Memory B cell (primary cell): ENCODE data around the gene NANOS1.
"Not testable (repeated sequence)": the region's sequence is repeated elsewhere in the genome, so short reads cannot be mapped to it uniquely, and the experiment has no call there.

Source experiments
- ATAC-seq: fragments of 150-1000 bp; cut with Tn5 transposase; 2 replicates; pipeline ENCODE4 v1.10.0; 2021; ENCODE audit warnings: low read depth, mild to moderate bottlenecking, moderate library complexity
- DNase-seq, 2 donors: peaks; one replicate each; pipeline ENCODE4 v3.0.0; 2022; ENCODE audit warnings: low spot score in 2 of 2
- H3K27ac Mint-ChIP-seq: one replicate; pipeline ENCODE4 v1.8.0; 2022; ENCODE audit warnings: mild to moderate bottlenecking, moderate library complexity, mixed read lengths
- H3K27me3 Mint-ChIP-seq: one replicate; pipeline ENCODE4 v1.8.0; 2022; ENCODE audit warnings: mixed read lengths
- H3K36me3 Mint-ChIP-seq: one replicate; pipeline ENCODE4 v1.8.0; 2022; ENCODE audit warnings: mild to moderate bottlenecking, mixed read lengths
- H3K4me1 Mint-ChIP-seq: one replicate; pipeline ENCODE4 v1.8.0; 2022; ENCODE audit warnings: mixed read lengths
- H3K4me3 Mint-ChIP-seq: one replicate; pipeline ENCODE4 v1.8.0; 2022; ENCODE audit warnings: mild to moderate bottlenecking, moderate library complexity, mixed read lengths
- H3K9me3 Mint-ChIP-seq: one replicate; pipeline ENCODE4 v1.8.0; 2022; ENCODE audit warnings: mixed read lengths

Gene NANOS1

GRCh38 chr10:119026301-119027110, 3.0 kb upstream of the NANOS1 start:
- H3K4me3 Mint-ChIP-seq = no peak overlapping the region
- no peak for DNase-seq
- no peak for ATAC-seq
- H3K9me3 Mint-ChIP-seq = no peaks in the 10 kb centered on the region
- H3K27me3 Mint-ChIP-seq = no peaks in the 10 kb centered on the region
- H3K36me3 Mint-ChIP-seq = no peaks in the 10 kb centered on the region
- H3K4me1 Mint-ChIP-seq = peaks cover 10% of the 10 kb centered on the region
- H3K27ac Mint-ChIP-seq = no peak overlapping the region

- H3K4me1 Mint-ChIP-seq = peaks cover 19% of the 10 kb centered on the region
- not testable (repeated sequence) for ATAC-seq, H3K27me3 Mint-ChIP-seq, H3K36me3 Mint-ChIP-seq, H3K9me3 Mint-ChIP-seq, DNase-seq
- H3K27ac Mint-ChIP-seq = peak overlapping the region; percentile 38
- peak overlapping the region; percentile 89 for H3K4me3 Mint-ChIP-seq
Observed at GRCh38 chr10:119028445-119028899, 1.0 kb upstream of the NANOS1 start.

- peak; percentile 52 for ATAC-seq
- Mint-ChIP-seq H3K9me3 (no peaks in the 10 kb centered on the region), H3K4me3 (peak overlapping the region; percentile 89), H3K27ac (no peak overlapping the region), H3K36me3 (peaks cover 8% of the 10 kb centered on the region), H3K4me1 (peaks cover 19% of the 10 kb centered on the region), H3K27me3 (no peaks in the 10 kb centered on the region)
- peak; percentile 52 to 56 for DNase-seq
Observed at GRCh38 chr10:119028900-119029612, 458 bp upstream of the NANOS1 start.

- H3K27me3 Mint-ChIP-seq = no peaks in the 10 kb centered on the region
- H3K27ac Mint-ChIP-seq = no peak overlapping the region
- ATAC-seq = peak; percentile 77
- H3K36me3 Mint-ChIP-seq = peaks cover 15% of the 10 kb centered on the region
- H3K9me3 Mint-ChIP-seq = no peaks in the 10 kb centered on the region
- H3K4me3 Mint-ChIP-seq = peak overlapping the region; percentile 78
- peak; percentile 39 to 57 for DNase-seq
- H3K4me1 Mint-ChIP-seq = peaks cover 19% of the 10 kb centered on the region
Observed at GRCh38 chr10:119030421-119031250, 1.1 kb downstream of the NANOS1 start.

GRCh38 chr10:119031496-119032059, 2.1 kb downstream of the NANOS1 start:
- H3K4me1 Mint-ChIP-seq = peaks cover 19% of the 10 kb centered on the region
- no peak overlapping the region for H3K27ac Mint-ChIP-seq

GRCh38 chr10:119039161-119039560, 9.6 kb downstream of the NANOS1 start:
- H3K36me3 Mint-ChIP-seq = peaks cover 57% of the 10 kb centered on the region
- ATAC-seq = no peak

More at GRCh38 chr10:119031496-119032059, 2.1 kb downstream of the NANOS1 start:
- no peaks in the 10 kb centered on the region for H3K27me3 Mint-ChIP-seq
- ATAC-seq = no peak
- peaks cover 17% of the 10 kb centered on the region for H3K36me3 Mint-ChIP-seq
- no peak overlapping the region for H3K4me3 Mint-ChIP-seq
- no peaks in the 10 kb centered on the region for H3K9me3 Mint-ChIP-seq
- DNase-seq = no peak

GRCh38 chr10:119041326-119041725, 11.8 kb downstream of the NANOS1 start:
- DNase-seq (no peak), ATAC-seq (no peak)
- peaks cover 60% of the 10 kb centered on the region for H3K36me3 Mint-ChIP-seq
- H3K9me3 Mint-ChIP-seq = no peaks in the 10 kb centered on the region
- H3K4me3 Mint-ChIP-seq = no peak overlapping the region
- peaks cover 6% of the 10 kb centered on the region for H3K4me1 Mint-ChIP-seq
- H3K27me3 Mint-ChIP-seq = no peaks in the 10 kb centered on the region
- no peak overlapping the region for H3K27ac Mint-ChIP-seq

More at GRCh38 chr10:119039161-119039560, 9.6 kb downstream of the NANOS1 start:
- no peak overlapping the region for H3K4me3 Mint-ChIP-seq
- H3K27ac Mint-ChIP-seq = no peak overlapping the region
- peaks cover 6% of the 10 kb centered on the region for H3K4me1 Mint-ChIP-seq
- no peaks in the 10 kb centered on the region for H3K27me3 Mint-ChIP-seq
- DNase-seq = no peak
- no peaks in the 10 kb centered on the region for H3K9me3 Mint-ChIP-seq

GRCh38 chr10:119042169-119042568, 12.7 kb downstream of the NANOS1 start:
- H3K27me3 Mint-ChIP-seq = no peaks in the 10 kb centered on the region
- no peak overlapping the region for H3K4me3 Mint-ChIP-seq
- DNase-seq = no peak
- H3K9me3 Mint-ChIP-seq = no peaks in the 10 kb centered on the region
- ATAC-seq = no peak
- H3K4me1 Mint-ChIP-seq = peaks cover 6% of the 10 kb centered on the region
- peaks cover 59% of the 10 kb centered on the region for H3K36me3 Mint-ChIP-seq
- H3K27ac Mint-ChIP-seq = peak overlapping the region; percentile 35

GRCh38 chr10:119045561-119045960, 16.0 kb downstream of the NANOS1 start:
- peaks cover 58% of the 10 kb centered on the region for H3K36me3 Mint-ChIP-seq
- ATAC-seq (no peak), DNase-seq (no peak)
- peaks cover 12% of the 10 kb centered on the region for H3K4me1 Mint-ChIP-seq
- H3K9me3 Mint-ChIP-seq = no peaks in the 10 kb centered on the region
- no peak overlapping the region for H3K27ac Mint-ChIP-seq
- no peak overlapping the region for H3K4me3 Mint-ChIP-seq
- no peaks in the 10 kb centered on the region for H3K27me3 Mint-ChIP-seq

- ATAC-seq (peak; percentile 56), DNase-seq (no peak)
- Mint-ChIP-seq H3K4me1 (peaks cover 9% of the 10 kb centered on the region), H3K9me3 (no peaks in the 10 kb centered on the region), H3K4me3 (peak overlapping the region; percentile 11), H3K36me3 (peaks cover 51% of the 10 kb centered on the region), H3K27me3 (no peaks in the 10 kb centered on the region), H3K27ac (no peak overlapping the region)
Observed at GRCh38 chr10:119049361-119049760, 19.8 kb downstream of the NANOS1 start.

- Mint-ChIP-seq H3K36me3 (peaks cover 51% of the 10 kb centered on the region), H3K27me3 (no peaks in the 10 kb centered on the region), H3K27ac (no peak overlapping the region), H3K4me3 (no peak overlapping the region), H3K4me1 (peaks cover 9% of the 10 kb centered on the region), H3K9me3 (no peaks in the 10 kb centered on the region)
- no peak for DNase-seq
- no peak for ATAC-seq
Observed at GRCh38 chr10:119049777-119050176, 20.3 kb downstream of the NANOS1 start.

GRCh38 chr10:119051775-119052174, 22.3 kb downstream of the NANOS1 start:
- ATAC-seq (no peak), DNase-seq (no peak)

GRCh38 chr10:119055472-119055871, 26.0 kb downstream of the NANOS1 start:
- no peak for ATAC-seq
- peaks cover 41% of the 10 kb centered on the region for H3K36me3 Mint-ChIP-seq
- H3K4me1 Mint-ChIP-seq = peaks cover 4% of the 10 kb centered on the region
- H3K9me3 Mint-ChIP-seq = no peaks in the 10 kb centered on the region
- no peak for DNase-seq
- H3K4me3 Mint-ChIP-seq = no peak overlapping the region
- H3K27ac Mint-ChIP-seq = no peak overlapping the region
- H3K27me3 Mint-ChIP-seq = no peaks in the 10 kb centered on the region

More at GRCh38 chr10:119051775-119052174, 22.3 kb downstream of the NANOS1 start:
- H3K36me3 Mint-ChIP-seq = peaks cover 43% of the 10 kb centered on the region
- peaks cover 9% of the 10 kb centered on the region for H3K4me1 Mint-ChIP-seq
- H3K4me3 Mint-ChIP-seq = no peak overlapping the region
- H3K27me3 Mint-ChIP-seq = no peaks in the 10 kb centered on the region
- H3K9me3 Mint-ChIP-seq = no peaks in the 10 kb centered on the region
- H3K27ac Mint-ChIP-seq = no peak overlapping the region
